Panc1 (cell line): Measurements from ENCODE around the gene OPA3. TPM values are rescaled to one million over a fixed set of nuclear protein-coding genes. Genes with fewer than 3 reads are reported as not detected.
A peak's percentile ranks its signal among the peaks of the same experiment; 100 is the strongest.

Experiments used
- ATAC-seq: fragments of 200-7000 bp; cut with Tn5 transposase; 2 replicates; pipeline ENCODE4 v1.9.1; 2020; ENCODE audit warnings: mild to moderate bottlenecking, moderate library complexity
- BruUV-seq: library from RNA; stranded (reverse); fragments of 400-500 nt; replicated peaks from 2 replicates; lab custom pipeline; 2021; lab: Mats Ljungman, UMichigan
- CTCF ChIA-PET: fragments of 300-600 bp; sonication (Branson Sonifier 250); formaldehyde crosslinking; loops from one replicate; lab custom pipeline; 2022; ENCODE audit warnings: antibody characterized with exemption; lab: Charles Lee
- POLR2A ChIA-PET: fragments of 300-600 bp; sonication (Branson Sonifier 250); formaldehyde crosslinking; loops from one replicate; lab custom pipeline; 2022; ENCODE audit warnings: antibody characterized with exemption; lab: Charles Lee
- DNase-seq: peaks from one replicate; pipeline ENCODE4 v3.0.0-alpha.2; 2010; ENCODE audit warnings: low read depth, low spot score
- H3K27ac ChIP-seq: 2 replicates; pipeline ENCODE4 v1.5.1; 2011; ENCODE audit warnings: mild to moderate bottlenecking, low read length, inconsistent platforms
- H3K27me3 ChIP-seq: fragments of 200-500 bp; sonication (Bioruptor generic); 2 replicates; pipeline ENCODE4 v1.6.0; 2014; ENCODE audit warnings: low read length, inconsistent platforms; ENCODE audit not compliant: control insufficient read depth, insufficient read depth
- H3K36me3 ChIP-seq: fragments of 200-500 bp; sonication (Bioruptor generic); 2 replicates; pipeline ENCODE4 v1.5.1; 2014; ENCODE audit warnings: inconsistent platforms, mild to moderate bottlenecking, low read length, moderate library complexity; ENCODE audit not compliant: control insufficient read depth, insufficient read depth
- H3K4me1 ChIP-seq: 2 replicates; pipeline ENCODE4 v1.5.1; 2011; ENCODE audit warnings: inconsistent platforms, mild to moderate bottlenecking, low read length, moderate library complexity; ENCODE audit not compliant: control insufficient read depth, insufficient read depth
- H3K4me3 ChIP-seq, 2 experiments: 2 replicates each; pipeline ENCODE4 v1.5.1; 2011 to 2012; ENCODE audit warnings: low read depth in 2 of 2, low read length in 2 of 2, mild to moderate bottlenecking in 2 of 2, inconsistent platforms in 1 of 2, moderate library complexity in 1 of 2
- H3K9me3 ChIP-seq: fragments of 200-500 bp; sonication (Bioruptor generic); 2 replicates; pipeline ENCODE4 v1.5.1; 2014; ENCODE audit warnings: low read depth, mild to moderate bottlenecking, inconsistent platforms, low read length, moderate library complexity; ENCODE audit not compliant: control insufficient read depth, insufficient read depth
- POLR2AphosphoS5 ChIP-seq: IDR thresholded peaks from 2 replicates; pipeline ENCODE4 v1.6.1; 2012; ENCODE audit warnings: mild to moderate bottlenecking, low read depth, low read length, moderate library complexity
- REST ChIP-seq, 2 experiments: IDR thresholded peaks; 2 replicates each; pipeline ENCODE4 v1.6.1; 2011 to 2012; ENCODE audit warnings: low read depth in 2 of 2, control low read depth in 1 of 2, low read length in 1 of 2, mild to moderate bottlenecking in 1 of 2, moderate library complexity in 1 of 2; ENCODE audit not compliant: insufficient read depth in 1 of 2
- SIN3A ChIP-seq: IDR thresholded peaks from 2 replicates; pipeline ENCODE4 v1.6.1; 2012; ENCODE audit warnings: low read depth, mild to moderate bottlenecking, low read length, moderate library complexity, borderline replicate concordance; ENCODE audit not compliant: insufficient read depth
- TCF7L2 ChIP-seq: IDR thresholded peaks from 2 replicates; pipeline ENCODE4 v1.6.1; 2011; ENCODE audit warnings: mild to moderate bottlenecking, low read depth, low read length, inconsistent platforms
- in situ Hi-C: cut with HindIII; loops from 2 replicates; pipeline ENCODE4 v1.10.0; 2016; ENCODE audit warnings: low sequenced_read_pairs, low pct_unique_long_range_greater_than_20kb
- intact Hi-C: fragments of 100-400 bp; cut with micrococcal nuclease; formaldehyde crosslinking; loops from one replicate; pipeline ENCODE4 v1.10.0; 2022; ENCODE audit not compliant: unreplicated experiment
- total RNA-seq: library from RNA; stranded (reverse); gene quantifications from one replicate; pipeline ENCODE4 v1.2.1, GENCODE V29; 2021; ENCODE audit not compliant: unreplicated experiment
- TF ChIP-seq, protein P1 (sequence below): fragments of 450-650 bp; IDR thresholded peaks from 2 replicates; pipeline ENCODE4 v1.5.1; 2017; ENCODE audit warnings: mild to moderate bottlenecking

OPA3 gene
- total RNA-seq, 1 experiment from 2014 or later, result 20.3 TPM

GRCh38 chr19:45494261-45494916, 90.2 kb downstream of the OPA3 start:
- no peak for TF ChIP-seq TCF7L2
- TF ChIP-seq POLR2AphosphoS5, result no peak
- TF ChIP-seq, protein P1, sequence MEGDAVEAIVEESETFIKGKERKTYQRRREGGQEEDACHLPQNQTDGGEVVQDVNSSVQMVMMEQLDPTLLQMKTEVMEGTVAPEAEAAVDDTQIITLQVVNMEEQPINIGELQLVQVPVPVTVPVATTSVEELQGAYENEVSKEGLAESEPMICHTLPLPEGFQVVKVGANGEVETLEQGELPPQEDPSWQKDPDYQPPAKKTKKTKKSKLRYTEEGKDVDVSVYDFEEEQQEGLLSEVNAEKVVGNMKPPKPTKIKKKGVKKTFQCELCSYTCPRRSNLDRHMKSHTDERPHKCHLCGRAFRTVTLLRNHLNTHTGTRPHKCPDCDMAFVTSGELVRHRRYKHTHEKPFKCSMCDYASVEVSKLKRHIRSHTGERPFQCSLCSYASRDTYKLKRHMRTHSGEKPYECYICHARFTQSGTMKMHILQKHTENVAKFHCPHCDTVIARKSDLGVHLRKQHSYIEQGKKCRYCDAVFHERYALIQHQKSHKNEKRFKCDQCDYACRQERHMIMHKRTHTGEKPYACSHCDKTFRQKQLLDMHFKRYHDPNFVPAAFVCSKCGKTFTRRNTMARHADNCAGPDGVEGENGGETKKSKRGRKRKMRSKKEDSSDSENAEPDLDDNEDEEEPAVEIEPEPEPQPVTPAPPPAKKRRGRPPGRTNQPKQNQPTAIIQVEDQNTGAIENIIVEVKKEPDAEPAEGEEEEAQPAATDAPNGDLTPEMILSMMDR, result no peak
- TF ChIP-seq REST (IDR thresholded peaks at IDR 0.05; ENCODE audit: insufficient read depth in 1 of 2, low read depth in 2 of 2, low read length in 1 of 2), result no peak
- TF ChIP-seq SIN3A, result no peak
- CTCF ChIA-PET, result interaction anchor here (0.9 kb wide), 1 partner anchor 148 kb away, joined by 3 read pairs; no protein-coding TSS in a partner anchor
- Histone ChIP-seq H3K4me1 (peaks cover 3% of the 10 kb centered on the region; the same call in 1 of the 2 replicates), H3K9me3 (no peaks in the 10 kb centered on the region), H3K27ac (no peak overlapping the region), H3K4me3 (no peak overlapping the region), H3K36me3 (no peaks in the 10 kb centered on the region), H3K27me3 (no peaks in the 10 kb centered on the region)
- intact Hi-C loops (no loop called here), in situ Hi-C loops (no loop called here)
- POLR2A ChIA-PET, result no interaction called here
- no peak for DNase-seq
- ATAC-seq, result no peak
- BruUV-seq, result no TSS peak

GRCh38 chr19:45492627-45493470, 91.8 kb downstream of the OPA3 start:
- Histone ChIP-seq H3K9me3 (no peaks in the 10 kb centered on the region), H3K4me3 (peak overlapping the region; percentile 19 to 25), H3K4me1 (peaks cover 3% of the 10 kb centered on the region; the same call in 1 of the 2 replicates), H3K27ac (no peak overlapping the region), H3K27me3 (no peaks in the 10 kb centered on the region), H3K36me3 (no peaks in the 10 kb centered on the region)
- no peak for TF ChIP-seq SIN3A
- TF ChIP-seq TCF7L2, result no peak
- no peak for TF ChIP-seq POLR2AphosphoS5
- no peak for TF ChIP-seq REST (IDR thresholded peaks at IDR 0.05; ENCODE audit: insufficient read depth in 1 of 2, low read depth in 2 of 2, low read length in 1 of 2)
- TF ChIP-seq, protein P1, result no peak
- ATAC-seq (no peak), DNase-seq (no peak)
- in situ Hi-C loops (no loop called here), intact Hi-C loops (no loop called here)
- CTCF ChIA-PET, result no interaction called here
- POLR2A ChIA-PET, result no interaction called here
- BruUV-seq, result TSS peak; percentile 42
